ENCODE measurements around the gene TTC7B. TPM values are rescaled to one million over a fixed set of nuclear protein-coding genes. Genes with fewer than 3 reads are reported as not detected.
A peak's percentile ranks its signal among the peaks of the same experiment; 100 is the strongest.

The TTC7B gene
- total RNA-seq, 4 donors from 2014 or later, result 0.18 to 53.6 (median 11.2) TPM

- H3K4me3 ChIP-seq, result no peak overlapping the region
- no peak for DNase-seq
- no peaks in the 10 kb centered on the region for H3K4me1 ChIP-seq
- no peaks in the 10 kb centered on the region for H3K9me3 ChIP-seq
- H3K27me3 ChIP-seq, result no peaks in the 10 kb centered on the region
- TF ChIP-seq POLR2A (IDR thresholded peaks at IDR 0.05), result no peak
- TF ChIP-seq CTCF (IDR thresholded peaks at IDR 0.05), result no peak
- no peaks in the 10 kb centered on the region for H3K36me3 ChIP-seq
- H3K27ac ChIP-seq, result no peak overlapping the region
Observed at GRCh38 chr14:90574188-90575131, 241.8 kb downstream of the TTC7B start.

- TF ChIP-seq CTCF (IDR thresholded peaks at IDR 0.05) (no peak), POLR2A (IDR thresholded peaks at IDR 0.05) (no peak)
- DNase-seq, result no peak
- H3K27ac ChIP-seq, result no peak overlapping the region
Observed at GRCh38 chr14:90573385-90574105, 242.7 kb downstream of the TTC7B start.

GRCh38 chr14:90572441-90573150, 243.6 kb downstream of the TTC7B start:
- no peak for DNase-seq
- no peak overlapping the region for H3K27ac ChIP-seq
- H3K9me3 ChIP-seq, result no peaks in the 10 kb centered on the region
- no peaks in the 10 kb centered on the region for H3K36me3 ChIP-seq
- H3K4me1 ChIP-seq, result no peaks in the 10 kb centered on the region
- H3K27me3 ChIP-seq, result no peaks in the 10 kb centered on the region
- H3K4me3 ChIP-seq, result no peak overlapping the region
- no peak for TF ChIP-seq POLR2A (IDR thresholded peaks at IDR 0.05)
- no peak for TF ChIP-seq CTCF (IDR thresholded peaks at IDR 0.05)

More at GRCh38 chr14:90573385-90574105, 242.7 kb downstream of the TTC7B start:
- H3K4me1 ChIP-seq, result no peaks in the 10 kb centered on the region
- no peaks in the 10 kb centered on the region for H3K36me3 ChIP-seq
- no peak overlapping the region for H3K4me3 ChIP-seq
- H3K27me3 ChIP-seq, result no peaks in the 10 kb centered on the region
- H3K9me3 ChIP-seq, result no peaks in the 10 kb centered on the region

- Histone ChIP-seq H3K4me1 (no peaks in the 10 kb centered on the region), H3K27me3 (no peaks in the 10 kb centered on the region), H3K27ac (no peak overlapping the region), H3K36me3 (no peaks in the 10 kb centered on the region), H3K4me3 (no peak overlapping the region), H3K9me3 (no peaks in the 10 kb centered on the region)
- no peak for DNase-seq
- TF ChIP-seq CTCF (IDR thresholded peaks at IDR 0.05) (no peak), POLR2A (IDR thresholded peaks at IDR 0.05) (no peak)
Observed at GRCh38 chr14:90571149-90571947, 244.9 kb downstream of the TTC7B start.

GRCh38 chr14:90570461-90570860, 245.8 kb downstream of the TTC7B start:
- TF ChIP-seq POLR2A (IDR thresholded peaks at IDR 0.05), result no peak
- TF ChIP-seq CTCF (IDR thresholded peaks at IDR 0.05), result no peak
- H3K9me3 ChIP-seq, result no peaks in the 10 kb centered on the region
- no peaks in the 10 kb centered on the region for H3K36me3 ChIP-seq
- no peak overlapping the region for H3K27ac ChIP-seq
- no peaks in the 10 kb centered on the region for H3K4me1 ChIP-seq
- DNase-seq, result peak in 1 of 3 donors; percentile 13
- no peak overlapping the region for H3K4me3 ChIP-seq
- H3K27me3 ChIP-seq, result no peaks in the 10 kb centered on the region

Measured in Peyer's patch (tissue), 4 donors.